ENCODE measurements around the gene RIOK2.

Gene RIOK2

DNA sequence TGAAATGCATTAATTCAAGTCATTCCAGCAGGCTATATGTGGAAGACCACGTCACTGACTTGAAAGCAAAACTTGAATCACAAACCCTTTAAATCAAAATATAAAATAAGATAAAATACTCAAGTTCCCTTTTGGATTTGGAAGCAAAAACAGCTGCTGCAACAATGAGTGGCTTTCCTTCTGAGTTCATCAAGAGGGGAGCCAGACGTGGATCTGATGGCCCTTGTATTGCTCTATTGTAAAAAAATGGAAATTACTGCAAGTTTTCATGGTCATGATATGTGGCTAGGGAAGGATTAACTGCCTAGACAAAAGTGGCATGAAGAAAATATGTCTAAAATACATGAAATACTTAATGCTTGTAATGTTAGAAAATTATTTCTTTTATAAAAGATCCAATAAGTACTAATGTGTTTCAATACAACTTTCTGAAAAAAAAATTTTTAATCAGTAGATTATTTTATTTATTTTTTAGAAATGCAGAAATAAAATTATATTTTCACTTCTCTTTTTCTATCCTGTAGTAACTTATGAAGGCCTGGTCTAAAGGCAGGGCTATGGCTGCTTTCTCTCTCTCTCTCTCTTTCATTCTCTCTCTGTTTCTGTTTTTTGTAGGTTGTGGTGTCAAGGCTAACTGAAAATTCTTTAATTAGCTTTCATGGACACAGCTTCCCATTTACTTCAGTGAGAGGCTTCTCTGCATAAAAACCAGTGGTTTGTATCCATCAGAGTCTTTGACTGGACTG is 64.6 kb downstream of the RIOK2 start:
- Histone ChIP-seq H3K36me3 (ENCODE audit: control insufficient read depth, insufficient read depth, low read length) (no peaks in the 10 kb centered on the region), H3K4me1 (ENCODE audit: control insufficient read depth, insufficient read depth, low read length) (no peaks in the 10 kb centered on the region), H3K27me3 (ENCODE audit: control insufficient read depth, insufficient read depth, low read length) (no peaks in the 10 kb centered on the region), H3K9me3 (ENCODE audit: control insufficient read depth, low read length) (no peaks in the 10 kb centered on the region), H3K4me3 (ENCODE audit: low read length) (no peak overlapping the region), H3K9ac (ENCODE audit: low read length) (no peak overlapping the region)

DNA sequence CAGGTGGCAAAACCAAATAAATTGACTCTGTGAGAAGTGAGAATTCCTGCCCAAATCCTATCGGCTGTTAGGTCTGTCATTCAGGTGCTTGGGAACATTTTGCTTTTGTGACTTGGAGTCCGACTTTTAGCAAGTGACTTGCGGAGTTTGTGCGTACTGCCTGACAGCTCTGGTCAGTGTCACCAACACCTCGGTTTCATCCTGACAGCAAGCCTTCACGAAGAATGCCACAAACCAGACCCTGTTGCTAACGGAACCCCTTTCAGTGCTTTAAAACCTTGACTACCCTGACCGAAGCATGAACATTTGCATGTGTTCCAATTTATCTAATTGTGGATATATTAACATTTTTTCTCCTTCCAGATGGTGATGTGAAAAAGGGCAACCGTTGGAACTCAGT is 67.1 kb downstream of the RIOK2 start:
- H3K9ac ChIP-seq (ENCODE audit: low read length), result no peak overlapping the region

DNA sequence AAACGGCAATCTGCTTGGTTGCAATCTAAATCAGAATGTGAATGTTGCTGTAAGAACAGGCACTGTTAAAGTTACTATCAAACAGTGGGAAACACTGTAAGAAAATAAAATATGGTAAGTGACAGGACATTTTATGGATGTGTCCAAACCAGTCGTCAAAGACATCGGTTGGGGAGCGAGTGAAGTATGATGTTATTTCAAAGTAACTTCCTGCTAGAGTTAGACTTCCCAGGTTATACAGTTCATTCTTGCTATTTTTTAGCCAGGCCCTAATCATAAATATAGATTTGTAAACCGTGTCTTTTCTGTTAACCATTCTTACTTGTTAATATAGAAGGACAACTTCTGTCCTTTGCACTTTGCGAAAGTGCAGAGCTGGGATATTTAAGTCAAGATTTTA is 70.8 kb downstream of the RIOK2 start:
- Histone ChIP-seq H3K36me3 (ENCODE audit: control insufficient read depth, insufficient read depth, low read length) (no peaks in the 10 kb centered on the region), H3K27me3 (ENCODE audit: control insufficient read depth, insufficient read depth, low read length) (no peaks in the 10 kb centered on the region), H3K9me3 (ENCODE audit: control insufficient read depth, low read length) (no peaks in the 10 kb centered on the region), H3K9ac (ENCODE audit: low read length) (no peak overlapping the region), H3K4me3 (ENCODE audit: low read length) (no peak overlapping the region), H3K4me1 (ENCODE audit: control insufficient read depth, insufficient read depth, low read length) (no peaks in the 10 kb centered on the region)

More for the DNA sequence above, 67.1 kb downstream of the RIOK2 start:
- no peaks in the 10 kb centered on the region for H3K36me3 ChIP-seq (ENCODE audit: control insufficient read depth, insufficient read depth, low read length)
- no peaks in the 10 kb centered on the region for H3K27me3 ChIP-seq (ENCODE audit: control insufficient read depth, insufficient read depth, low read length)
- no peaks in the 10 kb centered on the region for H3K4me1 ChIP-seq (ENCODE audit: control insufficient read depth, insufficient read depth, low read length)
- no peaks in the 10 kb centered on the region for H3K9me3 ChIP-seq (ENCODE audit: control insufficient read depth, low read length)
- H3K4me3 ChIP-seq (ENCODE audit: low read length), result no peak overlapping the region

DNA sequence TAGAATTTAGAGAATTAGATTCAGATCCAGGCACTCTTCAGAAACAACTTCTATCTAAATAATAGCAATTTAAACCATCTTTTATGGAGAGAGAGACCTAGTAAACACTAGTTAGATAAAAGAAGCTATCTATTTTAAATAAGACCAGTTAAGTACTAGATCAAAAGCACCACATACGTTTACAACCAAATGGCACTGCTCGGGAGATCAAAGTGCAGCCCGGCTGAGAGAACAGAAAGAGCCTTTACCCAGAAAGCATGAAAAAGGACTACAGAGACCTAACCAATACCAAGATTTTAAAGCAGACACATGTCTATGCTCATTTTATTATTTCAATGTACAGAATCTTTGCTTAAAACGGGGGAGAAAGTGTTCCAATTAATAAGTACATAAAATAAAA is 71.4 kb downstream of the RIOK2 start:
- Histone ChIP-seq H3K9ac (ENCODE audit: low read length) (no peak overlapping the region), H3K4me3 (ENCODE audit: low read length) (no peak overlapping the region), H3K9me3 (ENCODE audit: control insufficient read depth, low read length) (no peaks in the 10 kb centered on the region), H3K36me3 (ENCODE audit: control insufficient read depth, insufficient read depth, low read length) (no peaks in the 10 kb centered on the region), H3K27me3 (ENCODE audit: control insufficient read depth, insufficient read depth, low read length) (no peaks in the 10 kb centered on the region), H3K4me1 (ENCODE audit: control insufficient read depth, insufficient read depth, low read length) (no peaks in the 10 kb centered on the region)

DNA sequence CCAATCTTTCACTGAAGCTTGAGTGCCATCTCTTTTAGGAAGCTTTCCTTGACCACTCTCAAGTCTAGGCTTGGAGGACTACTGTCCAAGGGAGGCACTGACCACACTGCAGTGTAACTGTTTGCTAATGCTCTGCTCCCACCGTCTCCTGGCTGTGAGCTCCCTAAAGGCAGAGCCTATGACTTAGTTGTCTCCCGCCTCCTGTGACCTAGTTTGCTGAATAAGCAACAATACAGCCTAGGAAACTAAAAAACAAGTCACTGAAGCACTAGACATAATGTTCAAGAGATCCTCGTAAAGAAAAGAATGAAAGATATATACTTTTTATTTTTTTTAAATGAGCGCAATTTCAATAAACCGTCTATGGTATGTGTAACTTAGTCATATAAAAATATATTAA is 72.0 kb downstream of the RIOK2 start:
- Histone ChIP-seq H3K36me3 (ENCODE audit: control insufficient read depth, insufficient read depth, low read length) (no peaks in the 10 kb centered on the region), H3K4me1 (ENCODE audit: control insufficient read depth, insufficient read depth, low read length) (no peaks in the 10 kb centered on the region), H3K9ac (ENCODE audit: low read length) (no peak overlapping the region), H3K27me3 (ENCODE audit: control insufficient read depth, insufficient read depth, low read length) (no peaks in the 10 kb centered on the region), H3K9me3 (ENCODE audit: control insufficient read depth, low read length) (no peaks in the 10 kb centered on the region), H3K4me3 (ENCODE audit: low read length) (no peak overlapping the region)

Measured in mucosa of stomach (tissue), 1 donor.